ENCODE measurements around the gene UGCG. TPM values are rescaled to one million over a fixed set of nuclear protein-coding genes. Genes with fewer than 3 reads are reported as not detected.

Gene UGCG
- total RNA-seq, 1 donor: 121 TPM

- Histone ChIP-seq H3K27me3 (ENCODE audit: insufficient read depth, low read length) (no peaks in the 10 kb centered on the region), H3K27ac (ENCODE audit: low read depth, low read length) (no peak overlapping the region), H3K79me2 (ENCODE audit: insufficient read depth, low read length) (peaks cover 98% of the 10 kb centered on the region), H3K4me3 (ENCODE audit: insufficient read depth, low read length) (no peak overlapping the region), H3K36me3 (ENCODE audit: insufficient read depth, low read length) (peaks cover 65% of the 10 kb centered on the region), H3K4me2 (ENCODE audit: insufficient read depth, low read length) (peak overlapping the region; percentile 15), H4K20me1 (ENCODE audit: insufficient read depth, low read length) (peaks cover 87% of the 10 kb centered on the region), H2AFZ (ENCODE audit: low read length) (no peak overlapping the region), H3K4me1 (ENCODE audit: insufficient read depth, low read length) (peaks cover 59% of the 10 kb centered on the region), H3K9me3 (ENCODE audit: low read depth, low read length) (no peaks in the 10 kb centered on the region)
- DNase-seq (ENCODE audit: insufficient read length, low spot score, missing footprints): no peak
- no peak for TF ChIP-seq CTCF (IDR thresholded peaks at IDR 0.05; ENCODE audit: extremely low read depth, low read depth, low read length)
These were observed 16.5 kb downstream of the UGCG start for GRCh38 chr9:111913159-111913558.

- H3K4me3 ChIP-seq (ENCODE audit: insufficient read depth, low read length): peak overlapping the region; percentile 14
- no peaks in the 10 kb centered on the region for H3K9me3 ChIP-seq (ENCODE audit: low read depth, low read length)
- peak overlapping the region; percentile 57 for H3K27ac ChIP-seq (ENCODE audit: low read depth, low read length)
- peaks cover 43% of the 10 kb centered on the region for H3K4me1 ChIP-seq (ENCODE audit: insufficient read depth, low read length)
- H4K20me1 ChIP-seq (ENCODE audit: insufficient read depth, low read length): peaks cover 82% of the 10 kb centered on the region
- no peak overlapping the region for H2AFZ ChIP-seq (ENCODE audit: low read length)
- peaks cover 96% of the 10 kb centered on the region for H3K79me2 ChIP-seq (ENCODE audit: insufficient read depth, low read length)
- no peak for DNase-seq (ENCODE audit: insufficient read length, low spot score, missing footprints)
- peak overlapping the region; percentile 41 for H3K4me2 ChIP-seq (ENCODE audit: insufficient read depth, low read length)
- H3K27me3 ChIP-seq (ENCODE audit: insufficient read depth, low read length): no peaks in the 10 kb centered on the region
- peaks cover 71% of the 10 kb centered on the region for H3K36me3 ChIP-seq (ENCODE audit: insufficient read depth, low read length)
- no peak for TF ChIP-seq CTCF (IDR thresholded peaks at IDR 0.05; ENCODE audit: extremely low read depth, low read depth, low read length)
These were observed 18.3 kb downstream of the UGCG start for GRCh38 chr9:111914749-111915424.

GRCh38 chr9:111915425-111915758, 18.8 kb downstream of the UGCG start:
- Histone ChIP-seq H3K9me3 (ENCODE audit: low read depth, low read length) (no peaks in the 10 kb centered on the region), H3K4me3 (ENCODE audit: insufficient read depth, low read length) (no peak overlapping the region), H3K36me3 (ENCODE audit: insufficient read depth, low read length) (peaks cover 75% of the 10 kb centered on the region), H4K20me1 (ENCODE audit: insufficient read depth, low read length) (peaks cover 80% of the 10 kb centered on the region), H3K79me2 (ENCODE audit: insufficient read depth, low read length) (peaks cover 96% of the 10 kb centered on the region), H3K27me3 (ENCODE audit: insufficient read depth, low read length) (no peaks in the 10 kb centered on the region), H3K4me2 (ENCODE audit: insufficient read depth, low read length) (peak overlapping the region; percentile 41), H3K27ac (ENCODE audit: low read depth, low read length) (peak overlapping the region; percentile 57), H2AFZ (ENCODE audit: low read length) (no peak overlapping the region), H3K4me1 (ENCODE audit: insufficient read depth, low read length) (peaks cover 39% of the 10 kb centered on the region)
- no peak for TF ChIP-seq CTCF (IDR thresholded peaks at IDR 0.05; ENCODE audit: extremely low read depth, low read depth, low read length)
- DNase-seq (ENCODE audit: insufficient read length, low spot score, missing footprints): no peak

GRCh38 chr9:111916234-111916645, 19.6 kb downstream of the UGCG start:
- no peak for DNase-seq (ENCODE audit: insufficient read length, low spot score, missing footprints)
- Histone ChIP-seq H3K4me1 (ENCODE audit: insufficient read depth, low read length) (peaks cover 40% of the 10 kb centered on the region), H3K27ac (ENCODE audit: low read depth, low read length) (peak overlapping the region; percentile 40), H4K20me1 (ENCODE audit: insufficient read depth, low read length) (peaks cover 72% of the 10 kb centered on the region), H2AFZ (ENCODE audit: low read length) (no peak overlapping the region), H3K79me2 (ENCODE audit: insufficient read depth, low read length) (peaks cover 96% of the 10 kb centered on the region), H3K4me3 (ENCODE audit: insufficient read depth, low read length) (no peak overlapping the region), H3K27me3 (ENCODE audit: insufficient read depth, low read length) (no peaks in the 10 kb centered on the region), H3K9me3 (ENCODE audit: low read depth, low read length) (no peaks in the 10 kb centered on the region), H3K36me3 (ENCODE audit: insufficient read depth, low read length) (peaks cover 79% of the 10 kb centered on the region), H3K4me2 (ENCODE audit: insufficient read depth, low read length) (peak overlapping the region; percentile 10)
- no peak for TF ChIP-seq CTCF (IDR thresholded peaks at IDR 0.05; ENCODE audit: extremely low read depth, low read depth, low read length)

All from osteoblast (primary cell).